ENCODE data around the gene ARTN.

ARTN gene

DNA sequence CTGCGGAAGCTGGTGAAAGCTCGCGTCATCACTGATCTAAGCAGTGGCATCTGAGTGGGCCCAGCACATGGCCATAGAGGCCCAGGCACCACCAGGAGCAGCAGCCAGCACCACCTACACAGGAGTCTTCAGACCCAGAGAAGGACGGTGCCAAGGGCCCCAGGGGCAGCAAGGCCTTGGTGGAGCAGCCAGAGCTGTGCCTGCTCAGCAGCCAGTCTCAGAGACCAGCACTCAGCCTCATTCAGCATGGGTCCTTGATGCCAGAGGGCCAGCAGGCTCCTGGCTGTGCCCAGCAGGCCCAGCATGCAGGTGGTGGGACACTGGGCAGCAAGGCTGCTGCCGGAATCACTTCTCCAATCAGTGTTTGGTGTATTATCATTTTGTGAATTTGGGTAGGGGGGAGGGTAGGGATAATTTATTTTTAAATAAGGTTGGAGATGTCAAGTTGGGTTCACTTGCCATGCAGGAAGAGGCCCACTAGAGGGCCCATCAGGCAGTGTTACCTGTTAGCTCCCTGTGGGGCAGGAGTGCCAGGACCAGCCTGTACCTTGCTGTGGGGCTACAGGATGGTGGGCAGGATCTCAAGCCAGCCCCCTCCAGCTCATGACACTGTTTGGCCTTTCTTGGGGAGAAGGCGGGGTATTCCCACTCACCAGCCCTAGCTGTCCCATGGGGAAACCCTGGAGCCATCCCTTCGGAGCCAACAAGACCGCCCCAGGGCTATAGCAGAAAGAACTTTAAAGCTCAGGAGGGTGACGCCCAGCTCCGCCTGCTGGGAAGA lies 3.2 kb upstream of the ARTN start:
- no peak for DNase-seq

DNA sequence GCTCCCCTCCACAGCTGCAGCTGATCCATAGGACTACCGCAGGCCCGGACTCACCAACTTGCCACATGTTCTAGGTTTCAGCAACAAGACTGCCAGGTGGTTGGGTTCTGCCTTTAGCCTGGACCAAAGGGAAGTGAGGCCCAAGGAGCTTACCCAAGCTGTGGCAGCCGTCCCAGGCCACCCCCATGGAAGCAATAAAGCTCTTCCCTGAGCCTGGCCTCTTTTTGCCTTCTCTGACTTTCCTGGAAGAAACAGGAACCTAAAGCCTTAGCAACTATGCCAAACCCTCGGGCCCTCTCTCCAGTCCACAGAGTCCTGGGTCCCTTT lies 2.7 kb upstream of the ARTN start:
- DNase-seq, result no peak

DNA sequence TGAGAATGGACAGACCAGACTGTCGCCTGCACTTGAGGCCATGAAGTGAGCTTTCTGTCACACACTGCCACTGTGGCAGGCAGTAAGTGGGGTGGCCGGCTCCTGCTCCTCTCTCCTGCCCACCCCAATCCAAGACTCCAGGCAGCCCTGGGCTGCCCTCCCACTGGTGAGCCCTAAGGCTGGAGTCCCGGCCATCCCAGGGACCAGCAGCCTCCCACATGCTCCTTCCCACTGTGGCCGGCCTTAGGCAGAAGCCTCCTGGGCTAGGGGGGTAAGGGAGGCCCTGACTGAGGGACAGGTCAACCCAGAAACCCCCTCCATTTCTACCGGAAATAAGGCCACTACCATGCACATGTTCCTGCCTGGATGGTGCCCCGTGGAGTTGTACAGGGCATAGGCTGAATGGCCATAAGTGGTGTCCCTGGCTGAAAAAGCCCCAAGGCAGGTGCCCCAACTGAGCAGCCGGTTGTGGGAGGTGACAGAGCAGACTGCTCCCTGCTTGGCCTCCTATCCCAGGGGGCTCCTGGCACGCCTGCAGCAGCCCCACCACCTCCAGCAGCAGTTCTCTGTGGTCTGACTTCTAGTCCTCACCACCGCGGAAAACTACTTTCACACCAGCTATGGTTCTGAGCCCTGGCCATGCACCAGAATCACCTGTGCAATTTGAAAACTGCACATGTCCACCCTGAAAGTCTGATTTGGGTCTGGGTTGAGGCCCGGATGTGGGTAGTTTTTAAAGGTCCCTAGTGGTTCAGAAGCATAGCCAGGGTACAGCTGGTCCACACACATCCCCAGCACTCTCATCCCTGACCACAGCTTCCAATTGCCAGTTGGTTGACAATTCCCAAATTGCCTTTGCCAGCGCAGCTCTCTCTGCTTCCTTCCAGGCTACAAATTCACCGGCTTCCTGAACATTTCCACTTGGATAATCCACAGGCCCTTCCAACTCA lies 1.6 kb upstream of the ARTN start:
- DNase-seq, result no peak

DNA sequence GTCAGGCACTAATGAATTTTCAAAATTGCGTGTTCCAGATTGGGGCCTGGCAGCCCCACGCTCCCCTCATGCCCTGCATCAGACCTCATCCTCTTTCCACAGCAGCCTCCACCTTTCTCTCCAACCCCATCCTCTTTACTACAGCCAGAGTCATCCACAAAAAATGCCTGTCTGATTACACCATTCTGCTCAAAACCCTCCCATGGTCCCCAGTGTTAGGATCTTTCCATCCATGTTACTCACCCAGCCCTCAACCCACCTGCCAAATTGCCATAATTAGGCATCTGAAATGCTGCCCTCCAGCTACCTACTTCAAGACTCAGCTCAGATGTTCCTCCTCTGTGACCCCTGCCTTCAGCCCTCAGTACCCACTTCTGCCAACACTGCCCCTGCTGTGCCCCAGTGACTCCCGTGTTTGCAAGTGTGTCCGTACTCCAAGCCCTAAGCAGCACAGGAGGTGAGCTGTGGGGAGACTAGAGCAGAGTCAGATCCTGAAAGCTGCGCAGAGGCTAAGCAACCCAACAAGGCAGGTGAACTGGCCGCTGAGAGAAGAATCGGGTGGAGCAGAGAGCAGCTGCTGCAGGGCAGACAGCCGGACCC lies 715 bp upstream of the ARTN start:
- DNase-seq, result no peak

DNA sequence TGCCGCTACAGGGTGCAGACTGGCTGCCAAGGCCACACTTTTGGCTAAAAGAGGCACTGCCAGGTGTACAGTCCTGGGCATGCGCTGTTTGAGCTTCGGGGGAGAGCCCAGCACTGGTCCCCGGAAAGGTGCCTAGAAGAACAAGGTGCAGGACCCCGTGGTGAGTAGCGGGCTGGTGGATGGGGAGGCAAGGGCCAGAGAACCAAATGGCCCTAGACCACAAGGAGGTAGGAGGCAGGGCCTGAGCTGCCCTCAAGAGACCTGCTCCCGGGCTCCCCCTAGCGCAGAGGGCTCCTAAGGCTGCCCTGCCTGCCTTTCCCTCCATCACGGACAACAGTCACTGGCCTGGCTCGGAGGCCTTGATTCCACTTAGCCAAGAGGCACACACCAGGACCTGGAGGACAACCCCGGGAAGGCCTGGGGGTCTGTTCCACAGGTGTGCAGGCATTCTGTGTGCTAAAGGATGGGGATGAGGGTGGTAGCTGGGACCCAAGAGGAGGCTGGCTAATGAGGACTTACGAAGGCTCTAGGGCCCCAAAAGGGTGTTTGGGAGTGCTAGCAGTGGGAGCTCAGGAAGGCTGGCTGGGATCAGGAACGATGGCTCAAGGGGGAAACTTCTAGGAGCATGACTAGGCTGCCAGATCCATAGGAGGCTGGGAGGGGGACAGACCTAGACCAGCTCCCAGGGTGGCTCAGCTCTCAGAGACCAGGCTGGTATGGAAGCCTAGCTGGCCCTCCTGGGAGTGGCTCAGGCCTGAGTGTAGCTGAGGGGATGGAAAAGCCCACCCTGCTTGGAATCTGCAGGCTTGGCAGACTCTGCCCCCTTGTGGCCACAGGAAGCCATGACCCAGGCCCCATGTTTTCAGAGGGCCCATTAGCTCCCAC lies 742 bp downstream of the ARTN start:
- no peak for DNase-seq

DNA sequence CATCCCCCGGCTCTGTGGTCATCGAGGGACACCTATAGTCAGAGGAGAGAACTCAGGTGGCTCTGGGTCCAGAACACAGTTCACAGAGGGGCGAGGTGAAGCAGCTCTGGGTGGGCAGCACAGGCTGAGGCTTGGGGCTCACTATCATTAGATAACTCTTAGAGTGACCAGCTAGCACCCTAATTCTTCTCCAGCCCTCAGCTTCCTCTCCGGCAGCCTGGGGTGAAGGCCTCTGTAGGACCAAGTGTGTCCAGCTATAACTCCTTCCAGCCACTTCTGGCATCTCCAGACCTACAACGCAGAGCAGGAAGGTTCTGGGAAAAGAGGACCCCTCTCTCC lies 1.4 kb downstream of the ARTN start:
- no peak for DNase-seq

DNA sequence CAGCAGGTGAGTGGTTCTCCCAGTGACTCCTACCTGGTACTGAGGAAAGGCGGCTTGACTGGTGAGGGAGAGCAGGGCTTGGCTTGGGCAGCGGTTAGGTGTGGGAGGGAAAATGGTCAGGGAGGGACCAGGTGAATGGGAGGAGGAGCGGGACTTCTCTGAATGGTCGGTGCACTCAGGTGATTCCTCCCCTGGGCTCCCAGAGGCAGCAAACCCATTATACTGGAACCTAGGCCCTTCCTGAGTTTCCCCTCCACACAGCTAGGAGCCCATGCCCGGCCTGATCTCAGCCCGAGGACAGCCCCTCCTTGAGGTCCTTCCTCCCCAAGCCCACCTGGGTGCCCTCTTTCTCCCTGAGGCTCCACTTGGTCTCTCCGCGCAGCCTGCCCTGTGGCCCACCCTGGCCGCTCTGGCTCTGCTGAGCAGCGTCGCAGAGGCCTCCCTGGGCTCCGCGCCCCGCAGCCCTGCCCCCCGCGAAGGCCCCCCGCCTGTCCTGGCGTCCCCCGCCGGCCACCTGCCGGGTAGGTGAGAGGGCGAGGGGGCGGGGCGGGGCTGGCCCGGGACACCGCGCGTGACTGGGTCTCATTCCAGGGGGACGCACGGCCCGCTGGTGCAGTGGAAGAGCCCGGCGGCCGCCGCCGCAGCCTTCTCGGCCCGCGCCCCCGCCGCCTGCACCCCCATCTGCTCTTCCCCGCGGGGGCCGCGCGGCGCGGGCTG lies 2.3 kb downstream of the ARTN start:
- no peak for DNase-seq

DNA sequence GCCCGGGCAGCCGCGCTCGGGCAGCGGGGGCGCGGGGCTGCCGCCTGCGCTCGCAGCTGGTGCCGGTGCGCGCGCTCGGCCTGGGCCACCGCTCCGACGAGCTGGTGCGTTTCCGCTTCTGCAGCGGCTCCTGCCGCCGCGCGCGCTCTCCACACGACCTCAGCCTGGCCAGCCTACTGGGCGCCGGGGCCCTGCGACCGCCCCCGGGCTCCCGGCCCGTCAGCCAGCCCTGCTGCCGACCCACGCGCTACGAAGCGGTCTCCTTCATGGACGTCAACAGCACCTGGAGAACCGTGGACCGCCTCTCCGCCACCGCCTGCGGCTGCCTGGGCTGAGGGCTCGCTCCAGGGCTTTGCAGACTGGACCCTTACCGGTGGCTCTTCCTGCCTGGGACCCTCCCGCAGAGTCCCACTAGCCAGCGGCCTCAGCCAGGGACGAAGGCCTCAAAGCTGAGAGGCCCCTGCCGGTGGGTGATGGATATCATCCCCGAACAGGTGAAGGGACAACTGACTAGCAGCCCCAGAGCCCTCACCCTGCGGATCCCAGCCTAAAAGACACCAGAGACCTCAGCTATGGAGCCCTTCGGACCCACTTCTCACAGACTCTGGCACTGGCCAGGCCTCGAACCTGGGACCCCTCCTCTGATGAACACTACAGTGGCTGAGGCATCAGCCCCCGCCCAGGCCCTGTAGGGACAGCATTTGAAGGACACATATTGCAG lies 3.0 kb downstream of the ARTN start:
- no peak for DNase-seq

DNA sequence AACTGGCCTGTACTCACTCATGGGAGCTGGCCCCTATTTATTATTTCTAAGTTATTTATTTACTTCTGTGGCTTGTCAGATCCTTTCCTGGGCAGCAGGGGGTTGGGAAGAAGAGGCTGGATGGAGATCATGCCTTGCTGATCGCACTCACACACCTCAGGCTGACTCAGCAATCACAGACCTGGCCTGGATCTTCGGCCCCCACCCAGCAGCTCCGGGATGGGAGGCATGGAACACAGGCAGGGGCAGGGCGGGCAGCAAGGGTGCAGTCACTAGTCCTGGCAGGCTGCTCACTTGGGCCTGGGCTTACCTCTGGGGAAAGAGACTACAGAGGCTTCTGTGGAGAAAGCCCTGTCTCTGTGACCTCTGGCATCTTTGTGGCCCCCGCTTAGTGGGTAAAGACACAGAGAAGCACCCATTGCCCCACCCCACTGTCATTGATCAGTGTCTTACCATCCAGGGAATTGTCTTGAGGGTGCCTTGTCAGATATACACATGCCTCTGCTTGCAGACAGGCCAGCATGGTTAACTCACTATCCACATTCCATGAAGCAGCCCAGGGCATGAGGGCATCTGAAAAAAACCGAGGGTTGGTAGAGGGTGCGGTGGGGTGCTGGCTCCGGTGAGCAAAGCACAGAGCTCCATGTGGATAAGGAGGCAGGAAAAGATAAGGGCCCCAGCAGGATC lies 3.7 kb downstream of the ARTN start:
- no peak for DNase-seq

DNA sequence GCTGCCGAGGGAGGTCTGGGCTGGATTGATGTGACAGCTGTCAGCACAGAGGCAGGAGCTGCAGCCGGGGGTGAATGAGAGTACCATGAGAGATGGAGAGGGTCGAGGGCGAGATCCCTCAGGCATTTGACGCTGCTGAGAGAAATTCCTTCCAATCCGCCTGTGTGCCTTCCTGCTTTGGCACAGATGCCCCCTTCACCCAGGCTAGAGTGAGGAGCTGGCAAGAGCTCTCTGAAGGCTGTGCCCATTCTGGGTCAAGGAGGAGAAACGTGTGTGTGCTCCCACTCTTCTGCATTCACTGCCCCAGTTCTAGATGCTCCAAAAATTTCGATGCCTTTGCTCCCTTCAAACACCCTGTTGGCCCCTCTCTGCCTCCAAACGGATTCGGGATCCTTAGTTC lies 4.8 kb downstream of the ARTN start:
- DNase-seq, result no peak

DNA sequence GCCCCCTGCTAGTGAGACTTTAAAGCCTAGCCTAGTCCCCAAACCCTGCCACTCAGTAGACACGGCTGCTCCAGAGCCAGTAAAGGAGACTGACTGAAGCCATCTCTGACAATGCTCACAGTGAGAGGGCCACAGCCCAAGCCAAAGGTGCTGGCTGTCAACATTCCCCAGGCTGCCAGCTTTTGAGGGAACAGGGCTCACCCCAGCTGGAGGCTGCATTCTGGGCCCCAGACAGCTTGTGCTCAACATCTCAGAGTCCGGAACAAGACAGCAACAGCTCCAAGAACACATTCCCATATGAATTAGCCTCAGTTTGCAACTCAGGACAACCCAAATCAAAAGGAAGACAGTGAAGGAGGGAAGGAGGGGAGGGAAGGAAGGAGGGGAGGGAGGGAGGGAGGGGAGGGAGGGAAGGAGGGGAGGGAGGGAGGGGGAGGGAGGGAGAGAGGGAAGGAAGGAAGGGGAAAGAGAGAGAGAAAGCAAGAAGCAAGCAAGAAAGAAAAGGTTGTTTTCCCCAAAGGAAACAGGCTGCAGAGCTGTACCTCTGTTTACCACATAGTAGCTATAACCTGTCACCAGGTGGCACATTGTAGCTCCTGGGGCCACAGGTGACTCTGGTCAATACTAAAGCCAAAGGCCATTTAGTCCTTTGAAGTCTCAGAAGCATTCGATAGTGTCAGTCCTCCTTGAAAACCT lies 5.4 kb downstream of the ARTN start:
- DNase-seq, result no peak

DNA sequence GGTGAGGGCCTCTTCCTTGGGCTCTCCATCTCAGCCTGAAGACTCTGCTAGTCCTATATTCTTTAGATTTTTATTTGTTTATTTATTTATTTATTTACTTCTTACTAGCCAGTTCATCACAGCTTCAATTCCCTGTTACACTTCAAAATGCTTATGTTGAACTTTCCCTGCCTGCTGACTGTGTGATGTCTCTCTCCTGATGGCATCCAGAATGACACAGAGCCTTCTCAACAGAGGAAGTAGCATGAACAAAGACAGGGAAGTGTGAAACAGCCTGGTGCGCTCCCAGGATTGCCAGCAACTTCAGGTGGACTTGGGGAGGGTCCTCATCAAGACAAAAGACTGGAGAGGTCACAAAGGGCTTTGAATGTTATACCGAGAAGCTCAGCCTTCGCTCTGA lies 8.8 kb downstream of the ARTN start:
- no peak for DNase-seq

DNA sequence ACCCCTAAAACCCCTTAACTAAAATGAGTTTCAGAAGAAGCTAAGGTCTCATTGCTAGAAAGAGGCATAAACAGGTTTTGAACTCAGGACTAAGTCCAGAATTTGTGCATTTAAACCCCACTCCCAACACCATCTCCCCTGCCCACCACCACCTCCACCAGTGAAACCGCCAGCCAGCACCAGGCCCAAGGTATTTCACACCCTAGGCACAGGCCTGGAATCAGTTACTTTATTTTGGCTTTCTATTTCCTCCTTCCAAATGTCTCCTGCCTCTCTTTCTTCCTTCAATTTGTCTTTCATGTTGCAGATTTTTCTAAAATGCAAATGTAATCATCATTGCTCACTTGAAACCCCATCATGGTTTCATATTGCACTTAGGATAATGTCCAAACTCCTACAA lies 11.3 kb downstream of the ARTN start:
- no peak for DNase-seq

DNA sequence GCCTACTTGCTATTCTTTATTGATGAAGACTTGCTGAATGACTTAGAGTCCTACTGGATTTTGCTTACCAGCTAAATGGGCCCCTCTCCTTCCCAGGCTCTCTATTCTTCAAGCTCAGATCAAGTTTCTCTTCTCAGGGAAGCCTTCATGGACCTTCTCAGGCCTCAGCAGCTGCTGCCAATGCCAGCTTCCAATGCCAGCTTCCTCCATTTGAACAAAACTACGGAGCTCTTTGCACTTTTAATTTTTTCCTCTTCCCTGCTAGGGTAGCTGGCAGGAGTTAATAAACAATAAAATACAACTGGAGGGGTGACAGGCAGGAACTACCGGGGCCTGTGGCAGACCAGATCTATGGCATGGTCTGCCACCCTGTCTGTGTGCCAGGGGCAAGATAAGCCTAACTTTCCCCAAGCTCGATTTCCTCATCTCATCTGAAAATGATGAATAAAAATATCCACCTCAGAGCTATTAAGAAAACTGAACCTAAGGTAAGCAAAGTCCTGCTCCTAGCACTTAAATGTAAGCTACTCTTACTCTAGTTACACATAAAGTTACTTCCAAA lies 12.2 kb downstream of the ARTN start:
- no peak for DNase-seq

DNA sequence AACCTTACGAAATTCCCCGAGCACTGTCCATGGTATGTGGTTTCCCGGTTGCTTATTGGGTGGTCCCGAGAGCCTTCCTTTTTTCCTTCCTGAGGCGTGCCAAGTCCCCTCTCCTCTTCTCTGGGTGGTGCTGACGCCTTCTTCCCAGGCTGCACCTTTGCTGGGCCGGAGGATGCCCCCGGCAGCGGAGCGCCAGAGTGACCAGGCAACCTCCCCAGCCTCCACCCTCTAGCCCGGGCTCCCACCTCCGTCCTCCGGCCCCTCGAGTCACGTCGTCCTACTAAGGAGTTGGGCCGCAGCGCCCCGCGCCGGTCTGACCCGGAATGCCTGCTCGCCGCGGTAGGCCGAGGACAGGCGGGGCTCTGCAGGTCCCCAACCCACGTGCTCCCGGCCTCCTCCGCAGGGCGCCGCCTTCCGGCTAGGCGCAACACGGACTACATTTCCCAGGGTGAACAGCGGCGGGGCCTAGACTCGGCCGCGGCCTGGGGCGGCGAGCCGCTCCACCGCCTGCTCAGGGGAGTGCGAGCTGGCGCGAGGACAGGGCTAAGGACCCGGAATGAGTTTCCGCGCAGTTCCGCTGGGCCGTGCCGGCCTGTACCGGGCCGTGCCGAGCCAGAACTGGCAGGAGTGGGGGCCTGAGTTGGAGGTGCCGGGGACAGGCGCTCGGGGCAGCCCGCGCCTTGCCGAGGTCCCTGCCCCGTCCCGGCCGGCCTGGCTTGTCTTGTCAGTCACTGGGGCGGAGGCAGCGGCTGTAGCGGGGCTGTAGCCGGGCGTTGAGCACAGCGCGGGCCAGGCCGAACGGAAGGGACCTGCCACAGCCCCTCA lies 12.8 kb downstream of the ARTN start, which contains the start of gene IPO13:
IPO13 (plus strand) TSS at position 715 of the 825 bp plus-strand sequence. CDS start 651 bp downstream, outside the sequence.
- DNase-seq, result peak; percentile 93

DNA sequence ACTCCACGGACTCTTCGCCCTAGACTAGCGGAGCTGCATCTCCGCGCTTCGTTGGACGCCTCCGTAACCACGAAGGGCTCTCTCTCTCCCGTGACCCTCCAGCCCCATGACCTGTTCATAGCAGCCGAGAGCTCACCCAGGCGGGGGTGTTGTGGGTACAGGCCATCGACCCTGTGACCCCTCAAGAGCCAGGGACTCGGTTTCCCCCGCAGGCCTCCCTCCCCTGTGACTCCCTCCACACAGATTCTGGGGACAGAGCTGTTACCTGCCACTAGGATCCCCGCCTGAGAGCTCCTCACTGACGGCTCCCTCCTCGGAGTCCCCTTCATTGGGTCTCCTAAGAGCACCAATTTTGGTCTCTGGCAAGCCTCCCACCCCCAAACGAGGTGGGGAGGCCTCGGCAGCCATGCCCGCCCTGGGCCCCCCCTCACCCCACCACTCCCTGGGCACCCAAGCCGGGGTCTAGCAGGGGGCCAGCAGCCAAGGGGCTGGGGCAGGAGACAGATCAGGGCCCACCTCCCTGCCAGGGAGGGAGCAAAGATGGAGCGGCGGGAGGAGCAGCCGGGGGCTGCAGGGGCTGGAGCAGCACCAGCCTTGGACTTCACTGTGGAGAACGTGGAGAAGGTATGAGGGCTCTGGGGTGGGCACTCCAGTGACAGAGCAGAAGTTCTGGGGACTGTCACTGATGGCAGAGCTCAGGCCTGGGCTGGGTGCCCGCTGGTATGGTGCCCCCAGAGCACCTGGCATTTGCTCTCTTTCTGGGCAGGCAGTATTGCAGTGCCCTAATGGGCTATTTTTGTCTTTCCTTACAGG lies 13.7 kb downstream of the ARTN start:
- DNase-seq, result no peak

DNA sequence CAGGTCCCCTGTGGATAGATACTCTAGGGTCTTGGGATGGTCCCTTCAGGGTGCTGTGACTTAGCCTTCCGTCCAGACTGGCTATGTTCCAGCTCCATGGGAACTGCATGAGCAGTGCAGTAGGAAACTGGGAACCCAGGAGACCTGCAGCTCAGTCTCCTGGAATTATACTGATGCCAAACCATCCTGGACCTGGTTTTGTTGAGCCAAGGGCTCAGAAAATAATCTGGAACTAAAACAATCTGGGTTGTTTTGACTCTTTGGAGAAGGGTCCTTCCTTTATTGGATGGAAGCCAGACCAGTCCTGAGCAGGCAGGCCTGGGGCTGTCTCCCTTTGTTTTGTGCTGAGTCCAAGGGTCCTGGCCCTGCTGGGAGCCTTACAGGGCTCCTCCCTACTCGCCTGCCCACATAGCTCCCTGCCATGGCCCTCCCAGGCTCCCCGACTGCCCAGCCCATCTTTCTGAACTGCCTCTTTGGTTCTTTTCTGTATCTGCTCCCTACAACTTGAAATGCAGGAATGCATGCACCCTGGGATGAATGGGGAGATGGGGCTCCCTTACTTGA lies 14.4 kb downstream of the ARTN start:
- DNase-seq, result no peak

DNA sequence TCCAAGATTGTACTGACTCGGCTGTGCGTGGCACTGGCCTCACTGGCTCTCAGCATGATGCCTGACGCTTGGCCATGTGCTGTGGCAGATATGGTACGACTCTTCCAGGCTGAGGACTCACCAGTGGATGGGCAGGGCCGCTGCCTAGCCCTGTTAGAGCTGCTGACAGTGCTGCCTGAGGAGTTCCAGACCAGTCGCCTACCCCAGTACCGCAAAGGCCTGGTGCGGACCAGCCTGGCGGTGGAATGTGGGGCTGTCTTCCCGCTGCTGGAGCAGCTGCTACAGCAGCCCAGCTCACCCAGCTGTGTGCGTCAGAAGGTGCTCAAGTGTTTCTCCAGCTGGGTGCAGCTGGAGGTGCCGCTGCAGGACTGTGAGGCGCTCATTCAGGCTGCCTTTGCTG lies 16.1 kb downstream of the ARTN start:
- DNase-seq, result no peak
